Measurements from ENCODE around the gene PPP1R9A.

Gene PPP1R9A

DNA sequence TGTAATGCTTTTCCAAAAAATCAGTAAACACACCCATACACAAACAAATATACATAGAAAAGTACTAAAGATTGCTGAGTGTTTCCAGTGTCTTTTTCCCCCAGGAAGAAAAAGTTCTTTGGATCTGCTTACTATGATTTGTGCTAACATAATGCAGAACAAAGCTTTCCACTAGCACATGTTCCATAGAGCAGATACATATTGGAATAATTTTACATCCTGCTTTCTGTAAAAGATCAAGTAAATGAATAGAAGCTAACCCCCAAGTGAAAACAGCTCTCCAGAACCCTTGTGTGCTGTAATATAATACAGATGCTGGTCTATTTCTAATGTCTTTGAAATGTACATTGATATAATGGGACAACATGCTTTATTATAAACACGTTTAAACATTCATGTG, 291.5 kb downstream of the PPP1R9A start:
- H3K27ac ChIP-seq, result no peak overlapping the region
- no peak for TF ChIP-seq ZFX (IDR thresholded peaks at IDR 0.05; ENCODE audit: borderline replicate concordance)
- TF ChIP-seq, protein P1, sequence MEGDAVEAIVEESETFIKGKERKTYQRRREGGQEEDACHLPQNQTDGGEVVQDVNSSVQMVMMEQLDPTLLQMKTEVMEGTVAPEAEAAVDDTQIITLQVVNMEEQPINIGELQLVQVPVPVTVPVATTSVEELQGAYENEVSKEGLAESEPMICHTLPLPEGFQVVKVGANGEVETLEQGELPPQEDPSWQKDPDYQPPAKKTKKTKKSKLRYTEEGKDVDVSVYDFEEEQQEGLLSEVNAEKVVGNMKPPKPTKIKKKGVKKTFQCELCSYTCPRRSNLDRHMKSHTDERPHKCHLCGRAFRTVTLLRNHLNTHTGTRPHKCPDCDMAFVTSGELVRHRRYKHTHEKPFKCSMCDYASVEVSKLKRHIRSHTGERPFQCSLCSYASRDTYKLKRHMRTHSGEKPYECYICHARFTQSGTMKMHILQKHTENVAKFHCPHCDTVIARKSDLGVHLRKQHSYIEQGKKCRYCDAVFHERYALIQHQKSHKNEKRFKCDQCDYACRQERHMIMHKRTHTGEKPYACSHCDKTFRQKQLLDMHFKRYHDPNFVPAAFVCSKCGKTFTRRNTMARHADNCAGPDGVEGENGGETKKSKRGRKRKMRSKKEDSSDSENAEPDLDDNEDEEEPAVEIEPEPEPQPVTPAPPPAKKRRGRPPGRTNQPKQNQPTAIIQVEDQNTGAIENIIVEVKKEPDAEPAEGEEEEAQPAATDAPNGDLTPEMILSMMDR (IDR thresholded peaks at IDR 0.05), result no peak

DNA sequence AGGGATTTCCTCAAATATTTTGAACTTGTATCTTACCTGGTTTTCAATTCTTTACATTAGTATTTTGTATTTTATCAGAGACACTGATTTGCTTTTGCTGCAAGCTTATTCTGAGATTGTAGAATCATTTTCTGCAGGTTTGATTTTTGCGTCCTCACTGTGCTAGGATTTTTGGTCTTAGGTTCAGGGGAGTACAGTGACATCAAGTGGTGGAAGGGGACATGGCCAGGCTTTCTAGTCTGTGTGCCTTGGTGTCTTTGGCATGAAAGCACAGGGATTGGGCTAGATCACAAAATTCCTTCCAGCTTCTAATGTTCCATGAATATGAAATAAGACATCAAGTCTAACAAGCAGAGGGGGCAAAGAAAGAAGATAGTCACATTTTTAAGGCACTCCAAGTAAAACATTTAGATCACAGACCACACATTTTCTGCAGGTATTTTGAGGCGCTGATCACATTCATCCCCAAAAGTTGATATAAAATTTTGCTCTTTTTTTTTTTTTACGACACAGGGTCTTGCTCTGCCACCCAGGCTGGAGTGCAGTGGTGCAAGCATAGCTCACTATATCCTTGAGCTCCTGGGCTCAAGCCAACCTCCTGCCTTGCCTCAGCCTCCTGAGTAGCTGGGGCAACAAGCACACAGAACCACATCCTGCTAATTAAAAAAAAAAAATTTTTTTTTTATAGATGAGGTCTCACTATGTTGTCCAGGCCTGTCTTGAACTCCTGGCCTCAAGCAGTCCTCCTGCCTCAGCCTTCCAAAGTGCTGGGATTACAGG, 292.6 kb downstream of the PPP1R9A start:
- no peak for TF ChIP-seq ZFX (IDR thresholded peaks at IDR 0.05; ENCODE audit: borderline replicate concordance)
- TF ChIP-seq, protein P1 (IDR thresholded peaks at IDR 0.05), result peak; percentile 87
- no peak overlapping the region for H3K27ac ChIP-seq

DNA sequence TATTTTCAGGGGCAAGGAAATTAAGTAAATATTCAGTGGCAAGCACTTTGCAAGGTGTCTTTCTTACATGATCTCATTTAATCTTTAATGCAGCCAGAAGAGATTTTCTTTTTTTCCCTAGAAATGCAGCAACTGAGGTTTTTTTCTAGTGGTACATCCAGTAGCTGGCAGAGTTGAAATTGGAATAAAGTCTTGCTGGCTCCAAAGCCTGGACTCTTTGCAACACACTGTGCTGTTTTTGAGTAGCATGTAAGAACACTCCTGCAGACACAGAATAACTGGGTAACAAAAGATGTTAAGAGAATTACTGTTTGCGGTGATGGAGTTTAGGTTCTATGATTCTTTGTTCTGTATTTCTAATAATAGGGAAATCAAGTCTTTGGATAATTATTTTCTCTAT, 293.3 kb downstream of the PPP1R9A start:
- no peak overlapping the region for H3K27ac ChIP-seq
- no peak for TF ChIP-seq ZFX (IDR thresholded peaks at IDR 0.05; ENCODE audit: borderline replicate concordance)
- TF ChIP-seq, protein P1 (IDR thresholded peaks at IDR 0.05), result no peak

DNA sequence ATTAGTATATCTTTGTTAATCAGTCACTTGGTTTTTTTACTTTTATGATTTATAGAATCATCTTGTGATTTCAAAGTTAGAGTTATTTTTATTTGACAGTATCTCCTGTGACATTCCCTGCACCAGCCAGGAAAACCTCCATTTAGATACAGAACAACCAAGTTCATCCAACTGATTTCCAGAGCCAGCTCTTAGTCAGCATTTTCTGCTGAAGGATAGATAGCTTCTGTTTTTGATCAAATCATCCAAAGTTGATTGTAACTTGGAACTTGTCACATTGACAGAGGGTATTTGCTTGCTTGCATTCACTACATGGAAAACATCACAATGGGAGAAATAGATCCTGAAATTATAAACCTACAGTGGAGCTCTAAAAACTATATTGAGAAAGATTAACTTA, 294.3 kb downstream of the PPP1R9A start:
- no peak overlapping the region for H3K27ac ChIP-seq

DNA sequence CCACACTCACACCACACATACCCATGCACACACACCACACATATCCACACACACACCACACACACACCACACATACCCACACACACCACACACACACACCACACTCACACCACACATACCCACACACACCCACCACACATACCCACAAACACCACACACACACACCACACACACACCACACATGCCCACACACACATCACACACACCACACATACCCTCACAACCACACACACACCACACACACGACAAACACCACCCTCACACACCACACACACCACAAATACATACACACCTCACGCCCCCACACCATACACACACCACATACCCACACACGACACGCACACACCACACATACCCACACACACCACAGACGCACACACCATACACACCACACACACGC, 297.2 kb downstream of the PPP1R9A start:
- H3K27ac ChIP-seq, result no peak overlapping the region
- TF ChIP-seq, protein P1 (IDR thresholded peaks at IDR 0.05), result no peak
- TF ChIP-seq ZFX (IDR thresholded peaks at IDR 0.05; ENCODE audit: borderline replicate concordance), result no peak

More for the DNA sequence above, 294.3 kb downstream of the PPP1R9A start:
- TF ChIP-seq, protein P1 (IDR thresholded peaks at IDR 0.05), result no peak
- no peak for TF ChIP-seq ZFX (IDR thresholded peaks at IDR 0.05; ENCODE audit: borderline replicate concordance)

DNA sequence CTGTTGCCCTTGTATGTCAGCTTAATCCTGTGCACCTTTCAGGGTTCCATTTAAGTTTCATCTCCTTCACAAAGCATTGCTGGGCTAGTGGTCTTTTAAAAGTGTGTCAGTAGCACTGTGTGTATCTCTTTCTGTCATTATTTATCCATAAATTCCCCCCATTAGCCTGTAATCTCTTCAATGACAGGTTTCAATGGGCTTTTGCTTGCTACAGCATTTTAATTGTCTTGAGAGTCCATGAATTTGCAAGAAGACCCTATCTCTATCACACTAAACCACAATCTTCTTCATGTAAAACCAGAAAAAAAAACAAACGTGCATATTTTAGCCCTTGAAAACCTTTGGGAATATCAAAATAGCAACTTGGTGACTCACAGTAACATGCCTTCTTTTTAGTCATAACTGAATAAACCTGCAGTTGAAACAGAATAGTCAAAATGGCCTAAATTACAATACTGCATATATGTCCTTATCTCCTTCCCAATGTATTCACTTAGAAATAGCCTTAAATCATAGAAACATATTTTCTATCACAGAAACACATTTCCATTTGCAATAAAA, 298.4 kb downstream of the PPP1R9A start:
- no peak overlapping the region for H3K27ac ChIP-seq
- TF ChIP-seq ZFX (IDR thresholded peaks at IDR 0.05; ENCODE audit: borderline replicate concordance), result no peak
- TF ChIP-seq, protein P1 (IDR thresholded peaks at IDR 0.05), result no peak

DNA sequence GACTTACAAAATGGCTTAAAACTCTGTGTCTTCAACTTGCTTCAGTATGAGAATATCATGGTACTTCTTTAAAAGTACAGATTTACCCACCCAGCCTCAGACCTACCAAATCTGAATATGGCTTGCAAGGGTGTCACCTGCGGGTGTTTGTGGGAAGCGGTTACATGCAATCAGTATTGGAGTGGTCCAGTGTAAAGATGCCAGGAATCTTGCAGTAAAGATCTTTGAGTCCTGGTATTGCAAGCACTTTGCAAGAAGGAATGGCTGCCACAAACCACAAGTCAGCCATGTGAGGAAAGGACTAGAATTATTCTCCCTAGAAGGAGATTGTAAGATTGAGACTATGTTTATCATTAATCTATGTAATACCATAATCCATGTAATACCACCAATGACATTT, 301.9 kb downstream of the PPP1R9A start:
- H3K27ac ChIP-seq, result no peak overlapping the region
- no peak for TF ChIP-seq ZFX (IDR thresholded peaks at IDR 0.05; ENCODE audit: borderline replicate concordance)
- TF ChIP-seq, protein P1 (IDR thresholded peaks at IDR 0.05), result no peak
